Measurements from ENCODE around the gene PTCSC3.

Gene PTCSC3

DNA sequence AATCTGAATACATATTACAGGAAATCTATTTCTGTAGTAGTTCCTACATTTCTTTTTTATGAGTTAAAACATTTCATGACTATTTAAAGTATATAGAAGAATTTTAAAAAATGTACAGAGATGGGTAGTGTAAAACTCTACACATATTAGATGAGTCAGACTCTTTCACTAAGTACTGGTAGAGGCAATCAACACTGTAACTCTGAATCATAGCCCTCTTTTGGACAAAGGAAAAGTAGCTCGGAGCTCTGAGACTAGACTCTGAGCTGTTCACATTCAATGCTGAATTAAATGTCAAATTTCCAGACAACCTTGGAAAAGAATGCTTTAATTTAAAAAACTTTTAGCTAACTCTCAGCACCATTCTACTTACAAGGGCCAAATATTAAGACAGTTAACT, 3.4 kb downstream of the PTCSC3 start:
- H3K4me3 ChIP-seq (ENCODE audit: low read length), result no peak overlapping the region
- no peaks in the 10 kb centered on the region for H3F3A ChIP-seq (ENCODE audit: control insufficient read depth, insufficient read depth)
- no peaks in the 10 kb centered on the region for H3K36me3 ChIP-seq (ENCODE audit: control insufficient read depth, low read length)
- TF ChIP-seq EZH2phosphoT487 (IDR thresholded peaks at IDR 0.05; ENCODE audit: borderline replicate concordance, low read length), result no peak
- no peak for TF ChIP-seq CTCF (IDR thresholded peaks at IDR 0.05; ENCODE audit: low read depth, low read length, poor library complexity, severe bottlenecking)
- H3K79me2 ChIP-seq (ENCODE audit: control insufficient read depth, low read length), result no peaks in the 10 kb centered on the region
- H3K4me2 ChIP-seq (ENCODE audit: low read length), result no peak overlapping the region
- H3K4me1 ChIP-seq (ENCODE audit: control insufficient read depth, low read length), result no peaks in the 10 kb centered on the region
- no peaks in the 10 kb centered on the region for H3K9me3 ChIP-seq (ENCODE audit: control insufficient read depth, insufficient read depth, low read length)
- no peaks in the 10 kb centered on the region for H3K27me3 ChIP-seq (ENCODE audit: control insufficient read depth, low read length)
- H3K27ac ChIP-seq (ENCODE audit: low read depth, low read length), result no peak overlapping the region
- no peaks in the 10 kb centered on the region for H4K20me1 ChIP-seq (ENCODE audit: control insufficient read depth, insufficient read depth, low read depth, low read length)
- H3K9me2 ChIP-seq (replicated peaks; ENCODE audit: control insufficient read depth, low read length), result no peaks in the 10 kb centered on the region

DNA sequence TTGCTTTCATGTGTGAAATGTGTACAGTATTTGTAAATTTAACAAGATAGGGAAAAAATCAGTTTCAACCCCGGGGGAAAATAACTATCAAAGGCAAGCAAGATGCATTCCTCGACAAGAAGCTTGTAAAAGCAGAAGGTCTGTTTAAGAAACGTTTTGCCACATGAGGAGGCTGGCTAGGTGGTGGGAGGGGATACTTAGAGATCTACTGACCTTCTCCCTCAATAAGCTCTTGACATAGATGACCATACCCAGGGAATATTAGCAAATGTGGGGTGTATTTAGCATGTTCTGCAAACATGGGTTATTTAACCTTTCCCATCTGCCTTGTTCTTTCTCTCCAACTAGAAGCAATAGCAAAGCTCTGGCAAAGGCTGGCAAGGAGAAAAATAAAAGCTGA, 4.9 kb downstream of the PTCSC3 start:
- Histone ChIP-seq H3K27ac (ENCODE audit: low read depth, low read length) (no peak overlapping the region), H3K9me3 (ENCODE audit: control insufficient read depth, insufficient read depth, low read length) (no peaks in the 10 kb centered on the region), H3K27me3 (ENCODE audit: control insufficient read depth, low read length) (no peaks in the 10 kb centered on the region), H3K36me3 (ENCODE audit: control insufficient read depth, low read length) (no peaks in the 10 kb centered on the region), H3K4me3 (ENCODE audit: low read length) (no peak overlapping the region), H4K20me1 (ENCODE audit: control insufficient read depth, insufficient read depth, low read depth, low read length) (no peaks in the 10 kb centered on the region), H3F3A (ENCODE audit: control insufficient read depth, insufficient read depth) (no peaks in the 10 kb centered on the region), H3K4me2 (ENCODE audit: low read length) (no peak overlapping the region), H3K4me1 (ENCODE audit: control insufficient read depth, low read length) (no peaks in the 10 kb centered on the region), H3K9me2 (replicated peaks; ENCODE audit: control insufficient read depth, low read length) (no peaks in the 10 kb centered on the region), H3K79me2 (ENCODE audit: control insufficient read depth, low read length) (no peaks in the 10 kb centered on the region)
- no peak for TF ChIP-seq EZH2phosphoT487 (IDR thresholded peaks at IDR 0.05; ENCODE audit: borderline replicate concordance, low read length)
- TF ChIP-seq CTCF (IDR thresholded peaks at IDR 0.05; ENCODE audit: low read depth, low read length, poor library complexity, severe bottlenecking), result no peak

DNA sequence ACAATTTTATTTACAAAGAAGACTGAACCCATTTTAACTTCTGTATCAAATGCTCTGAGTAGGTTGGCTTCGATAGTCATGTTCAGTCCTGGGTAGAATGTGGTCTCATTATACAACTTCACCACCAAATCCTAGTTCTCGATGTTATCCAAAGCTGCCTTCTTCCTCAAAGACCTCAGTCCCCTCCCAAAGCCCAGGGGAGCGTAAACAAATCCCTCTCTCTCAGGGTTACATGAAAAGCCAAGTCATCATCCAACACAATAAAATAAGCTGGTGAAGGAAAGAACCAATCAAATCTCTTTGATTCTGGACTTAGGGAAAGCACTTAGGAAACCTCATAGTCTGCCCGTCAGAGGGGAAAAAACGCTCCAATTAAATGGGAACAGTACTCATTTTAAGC, 9.1 kb downstream of the PTCSC3 start:
- Histone ChIP-seq H4K20me1 (ENCODE audit: control insufficient read depth, insufficient read depth, low read depth, low read length) (no peaks in the 10 kb centered on the region), H3K27me3 (ENCODE audit: control insufficient read depth, low read length) (no peaks in the 10 kb centered on the region), H3K4me2 (ENCODE audit: low read length) (no peak overlapping the region), H3K9me3 (ENCODE audit: control insufficient read depth, insufficient read depth, low read length) (no peaks in the 10 kb centered on the region), H3K79me2 (ENCODE audit: control insufficient read depth, low read length) (no peaks in the 10 kb centered on the region), H3K4me3 (ENCODE audit: low read length) (no peak overlapping the region), H3F3A (ENCODE audit: control insufficient read depth, insufficient read depth) (no peaks in the 10 kb centered on the region), H3K9me2 (replicated peaks; ENCODE audit: control insufficient read depth, low read length) (no peaks in the 10 kb centered on the region), H3K4me1 (ENCODE audit: control insufficient read depth, low read length) (no peaks in the 10 kb centered on the region), H3K36me3 (ENCODE audit: control insufficient read depth, low read length) (no peaks in the 10 kb centered on the region), H3K27ac (ENCODE audit: low read depth, low read length) (no peak overlapping the region)
- no peak for TF ChIP-seq CTCF (IDR thresholded peaks at IDR 0.05; ENCODE audit: low read depth, low read length, poor library complexity, severe bottlenecking)
- no peak for TF ChIP-seq EZH2phosphoT487 (IDR thresholded peaks at IDR 0.05; ENCODE audit: borderline replicate concordance, low read length)

- H3K4me1 ChIP-seq (ENCODE audit: control insufficient read depth, low read length), result no peaks in the 10 kb centered on the region
- no peak for TF ChIP-seq CTCF (IDR thresholded peaks at IDR 0.05; ENCODE audit: low read depth, low read length, poor library complexity, severe bottlenecking)
- TF ChIP-seq EZH2phosphoT487 (IDR thresholded peaks at IDR 0.05; ENCODE audit: borderline replicate concordance, low read length), result no peak
- no peak overlapping the region for H3K27ac ChIP-seq (ENCODE audit: low read depth, low read length)
- no peaks in the 10 kb centered on the region for H3F3A ChIP-seq (ENCODE audit: control insufficient read depth, insufficient read depth)
- no peaks in the 10 kb centered on the region for H3K27me3 ChIP-seq (ENCODE audit: control insufficient read depth, low read length)
- no peaks in the 10 kb centered on the region for H3K9me2 ChIP-seq (replicated peaks; ENCODE audit: control insufficient read depth, low read length)
- no peaks in the 10 kb centered on the region for H3K79me2 ChIP-seq (ENCODE audit: control insufficient read depth, low read length)
- no peaks in the 10 kb centered on the region for H3K36me3 ChIP-seq (ENCODE audit: control insufficient read depth, low read length)
- H3K4me2 ChIP-seq (ENCODE audit: low read length), result no peak overlapping the region
- no peaks in the 10 kb centered on the region for H4K20me1 ChIP-seq (ENCODE audit: control insufficient read depth, insufficient read depth, low read depth, low read length)
- no peaks in the 10 kb centered on the region for H3K9me3 ChIP-seq (ENCODE audit: control insufficient read depth, insufficient read depth, low read length)
- H3K4me3 ChIP-seq (ENCODE audit: low read length), result no peak overlapping the region
Measured at GRCh38 chr14:36163451-36163850, 13.1 kb downstream of the PTCSC3 start.

Data from DOHH2 (cell line).